Measurements from ENCODE around the gene RNF169.

The RNF169 gene

DNA sequence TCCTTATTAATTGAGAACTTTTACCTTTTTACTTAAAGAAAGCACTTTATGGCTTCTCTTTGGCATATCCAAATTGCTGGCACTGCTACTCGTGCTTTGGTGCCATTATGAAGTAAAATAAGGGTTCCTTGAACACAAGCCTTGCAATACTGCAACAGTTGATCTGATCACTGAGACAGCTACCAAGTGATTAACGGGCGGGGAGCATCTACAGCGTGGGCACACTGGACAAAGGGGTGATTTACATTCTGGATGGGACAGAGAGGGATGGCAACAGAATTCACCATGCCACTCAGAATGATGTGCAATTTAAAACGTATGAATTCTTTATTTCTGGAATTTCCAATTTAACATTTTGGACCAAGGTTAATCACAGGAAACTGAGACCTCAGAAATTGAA lies 25.1 kb upstream of the RNF169 start:
- Mint-ChIP-seq H3K4me3 (no peak overlapping the region), H3K36me3 (ENCODE audit: low read depth) (no peaks in the 10 kb centered on the region), H3K27me3 (ENCODE audit: low read depth) (peaks cover 48% of the 10 kb centered on the region), H3K4me1 (peaks cover 36% of the 10 kb centered on the region), H3K9me3 (no peaks in the 10 kb centered on the region), H3K27ac (no peak overlapping the region)
- TF ChIP-seq, protein P1, sequence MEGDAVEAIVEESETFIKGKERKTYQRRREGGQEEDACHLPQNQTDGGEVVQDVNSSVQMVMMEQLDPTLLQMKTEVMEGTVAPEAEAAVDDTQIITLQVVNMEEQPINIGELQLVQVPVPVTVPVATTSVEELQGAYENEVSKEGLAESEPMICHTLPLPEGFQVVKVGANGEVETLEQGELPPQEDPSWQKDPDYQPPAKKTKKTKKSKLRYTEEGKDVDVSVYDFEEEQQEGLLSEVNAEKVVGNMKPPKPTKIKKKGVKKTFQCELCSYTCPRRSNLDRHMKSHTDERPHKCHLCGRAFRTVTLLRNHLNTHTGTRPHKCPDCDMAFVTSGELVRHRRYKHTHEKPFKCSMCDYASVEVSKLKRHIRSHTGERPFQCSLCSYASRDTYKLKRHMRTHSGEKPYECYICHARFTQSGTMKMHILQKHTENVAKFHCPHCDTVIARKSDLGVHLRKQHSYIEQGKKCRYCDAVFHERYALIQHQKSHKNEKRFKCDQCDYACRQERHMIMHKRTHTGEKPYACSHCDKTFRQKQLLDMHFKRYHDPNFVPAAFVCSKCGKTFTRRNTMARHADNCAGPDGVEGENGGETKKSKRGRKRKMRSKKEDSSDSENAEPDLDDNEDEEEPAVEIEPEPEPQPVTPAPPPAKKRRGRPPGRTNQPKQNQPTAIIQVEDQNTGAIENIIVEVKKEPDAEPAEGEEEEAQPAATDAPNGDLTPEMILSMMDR (IDR thresholded peaks at IDR 0.05; ENCODE audit: unreplicated experiment in 3 of 3) = no peak

DNA sequence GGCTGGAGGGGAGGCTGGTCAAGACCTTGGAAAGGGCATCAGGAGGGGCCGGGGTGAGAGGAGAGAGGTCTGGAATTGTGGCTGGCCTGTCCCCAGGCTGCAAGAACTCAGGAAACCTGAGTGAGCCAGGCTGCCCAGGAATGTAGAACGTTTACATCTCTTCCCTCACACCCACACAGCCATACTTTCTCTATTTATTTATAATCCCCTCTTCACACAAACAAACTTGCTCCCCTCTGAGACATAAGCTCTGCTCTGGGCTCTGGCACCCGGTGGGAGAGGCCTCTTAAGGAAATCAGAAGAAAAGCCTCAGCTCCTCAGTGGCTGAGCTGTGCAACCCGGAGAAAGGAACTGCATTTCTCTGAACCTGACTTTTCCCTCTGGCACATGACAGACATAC lies 22.9 kb upstream of the RNF169 start:
- H3K27ac Mint-ChIP-seq = peak overlapping the region; percentile 16 to 73 (median 24)
- H3K4me3 Mint-ChIP-seq = no peak overlapping the region
- TF ChIP-seq, protein P1 (IDR thresholded peaks at IDR 0.05; ENCODE audit: unreplicated experiment in 3 of 3) = no peak
- H3K9me3 Mint-ChIP-seq = no peaks in the 10 kb centered on the region
- peaks cover 30% of the 10 kb centered on the region for H3K4me1 Mint-ChIP-seq
- H3K36me3 Mint-ChIP-seq (ENCODE audit: low read depth) = no peaks in the 10 kb centered on the region
- peaks cover 66% of the 10 kb centered on the region for H3K27me3 Mint-ChIP-seq (ENCODE audit: low read depth)

DNA sequence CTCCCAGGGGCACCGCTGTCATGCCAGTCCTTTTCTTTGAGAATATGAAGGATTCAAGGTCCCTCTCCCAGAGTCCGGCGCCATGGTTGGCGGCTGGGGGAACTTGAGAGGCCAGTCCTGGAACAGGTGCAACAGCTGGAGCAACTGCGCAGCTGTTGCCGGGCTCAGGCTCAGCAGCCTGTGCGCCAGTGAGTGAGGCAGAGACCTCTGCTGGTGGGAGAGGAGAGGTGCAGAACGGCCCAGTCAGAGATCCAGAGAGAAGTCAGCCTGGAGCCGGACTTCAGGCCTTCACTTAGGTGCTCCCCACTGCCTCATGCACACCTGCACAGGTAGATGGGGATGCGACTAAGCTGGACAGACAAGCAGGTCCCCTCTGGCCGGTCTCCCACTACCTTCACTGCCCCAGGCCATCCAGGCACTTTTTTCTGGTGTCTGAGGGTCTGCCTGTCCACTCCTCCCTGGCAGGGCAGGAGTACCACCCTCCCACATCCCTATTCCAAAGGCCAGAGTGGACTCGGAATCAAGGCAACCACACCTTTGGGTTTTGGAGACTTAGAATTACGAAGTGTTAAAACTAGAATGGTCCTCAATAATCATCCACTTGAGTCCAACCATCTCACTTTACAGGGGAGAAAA lies 22.0 kb upstream of the RNF169 start:
- no peaks in the 10 kb centered on the region for H3K9me3 Mint-ChIP-seq
- H3K27me3 Mint-ChIP-seq (ENCODE audit: low read depth) = peaks cover 73% of the 10 kb centered on the region
- TF ChIP-seq, protein P1 (IDR thresholded peaks at IDR 0.05; ENCODE audit: unreplicated experiment in 3 of 3) = peak; percentile 90 to 92 (median 92)

DNA sequence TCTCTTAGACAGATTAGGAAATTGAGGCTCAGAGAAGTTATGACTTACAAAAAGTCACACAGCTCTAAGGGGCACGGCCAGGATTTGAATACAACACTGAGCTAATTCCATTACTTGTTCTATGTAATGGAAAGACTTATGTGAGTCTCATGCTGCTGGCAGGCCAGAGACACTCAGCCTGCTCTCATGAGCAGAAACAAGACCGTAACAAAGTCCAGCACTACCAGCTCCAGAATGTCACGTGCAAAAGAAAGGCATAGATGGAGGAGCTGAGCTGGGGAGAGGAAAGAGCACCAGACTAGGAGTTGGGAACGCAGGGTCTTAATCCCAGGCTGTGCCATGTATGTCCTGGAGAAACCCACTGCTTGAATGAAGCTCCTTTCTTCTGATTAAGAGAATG lies 19.3 kb upstream of the RNF169 start:
- H3K4me3 Mint-ChIP-seq = peak overlapping the region; percentile 27 to 50 (median 35)

More for the DNA sequence above, 22.0 kb upstream of the RNF169 start:
- Mint-ChIP-seq H3K36me3 (ENCODE audit: low read depth) (no peaks in the 10 kb centered on the region), H3K4me1 (peaks cover 25% of the 10 kb centered on the region), H3K4me3 (peak overlapping the region in 1 of 3 experiments; percentile 45), H3K27ac (peak overlapping the region; percentile 16 to 73 (median 24))

DNA sequence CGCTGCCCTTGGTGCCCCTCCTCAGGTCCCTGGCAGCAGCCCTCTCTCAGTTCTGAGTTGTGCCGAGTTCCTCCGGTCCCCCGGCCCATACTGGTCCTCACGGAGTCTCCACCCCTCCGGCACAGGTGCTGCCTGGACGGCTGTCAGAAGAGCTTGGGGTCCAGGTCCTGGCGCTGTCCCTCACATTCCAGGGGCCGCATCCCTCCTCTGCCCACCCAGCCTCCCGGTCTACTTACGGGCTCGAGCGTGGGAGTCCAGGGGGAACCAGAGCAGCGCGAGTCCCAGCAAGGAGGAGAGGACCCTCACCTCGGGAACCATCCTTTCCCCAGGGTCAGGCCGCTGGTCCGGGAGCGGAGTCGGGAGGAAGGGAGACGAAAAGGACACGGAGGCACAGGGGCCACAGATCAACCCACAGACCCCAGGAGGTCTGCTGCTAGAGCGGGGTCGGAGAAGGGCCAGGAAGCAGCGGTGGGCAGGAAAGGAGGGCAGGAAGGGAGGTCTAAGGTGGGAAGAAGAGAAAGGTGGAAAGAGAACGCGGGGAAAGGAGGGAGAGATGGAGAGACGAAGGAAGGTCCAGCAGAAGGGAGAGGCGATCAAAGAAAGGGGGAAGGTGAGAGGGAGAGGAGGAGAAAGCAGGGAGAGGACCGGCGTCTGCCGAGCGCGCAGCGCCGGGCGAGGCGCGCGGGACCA lies 17.9 kb upstream of the RNF169 start:
- no peaks in the 10 kb centered on the region for H3K36me3 Mint-ChIP-seq (ENCODE audit: low read depth)
- no peak overlapping the region for H3K27ac Mint-ChIP-seq
- peak overlapping the region; percentile 74 to 84 (median 83) for H3K4me3 Mint-ChIP-seq
- TF ChIP-seq, protein P1 (IDR thresholded peaks at IDR 0.05; ENCODE audit: unreplicated experiment in 3 of 3) = no peak
- peaks cover 21% of the 10 kb centered on the region for H3K4me1 Mint-ChIP-seq
- H3K9me3 Mint-ChIP-seq = no peaks in the 10 kb centered on the region
- H3K27me3 Mint-ChIP-seq (ENCODE audit: low read depth) = peaks cover 85% of the 10 kb centered on the region

More for the DNA sequence above, 19.3 kb upstream of the RNF169 start:
- H3K9me3 Mint-ChIP-seq = no peaks in the 10 kb centered on the region
- peaks cover 21% of the 10 kb centered on the region for H3K4me1 Mint-ChIP-seq
- H3K27ac Mint-ChIP-seq = no peak overlapping the region
- H3K36me3 Mint-ChIP-seq (ENCODE audit: low read depth) = no peaks in the 10 kb centered on the region
- H3K27me3 Mint-ChIP-seq (ENCODE audit: low read depth) = peaks cover 82% of the 10 kb centered on the region
- TF ChIP-seq, protein P1 (IDR thresholded peaks at IDR 0.05; ENCODE audit: unreplicated experiment in 3 of 3) = no peak
